HepG2 (cell line): Measurements from ENCODE around the gene CDC20B. TPM values are rescaled to one million over a fixed set of nuclear protein-coding genes. Genes with fewer than 3 reads are reported as not detected.

ENCODE experiments used
- ATAC-seq: fragments of 200-7000 bp; cut with Tn5 transposase; 3 replicates; pipeline ENCODE4 v1.9.1; 2020; ENCODE audit warnings: mild to moderate bottlenecking, moderate library complexity
- BruUV-seq: library from RNA; stranded (reverse); fragments of 400-500 nt; replicated peaks from 2 replicates; lab custom pipeline; 2021; lab: Mats Ljungman, UMichigan
- CTCF ChIA-PET: fragments of 300-600 bp; formaldehyde crosslinking; extraction: SDS; loops from one replicate; lab custom pipeline; 2021; ENCODE audit warnings: low total read pairs, inconsistent platforms, low intra/inter-chr PET ratio; lab: Yijun Ruan, JAX
- POLR2A ChIA-PET: fragments of 350-600 bp; sonication (Branson Sonifier 250); formaldehyde crosslinking; loops from one replicate; lab custom pipeline; 2020; ENCODE audit warnings: antibody characterized with exemption, inconsistent platforms; lab: Yijun Ruan, JAX
- DNase-seq: peaks from one replicate; pipeline ENCODE4 v3.0.0-alpha.2; 2015; ENCODE audit warnings: low spot score
- FAIRE-seq: peaks from 3 replicates; lab custom pipeline; 2011; peaks lifted over from hg19 to GRCh38; lab: Jason Lieb, UNC
- H2AFZ ChIP-seq: one replicate; pipeline ENCODE4 v1.6.1; 2011; ENCODE audit warnings: low read length, inconsistent platforms
- H3K27ac ChIP-seq: fragments of 300-600 bp; 3 replicates; pipeline ENCODE4 v1.8.0; 2011; ENCODE audit warnings: mixed run types, mild to moderate bottlenecking, mixed read lengths, low read length, inconsistent platforms; ENCODE audit not compliant: insufficient read depth; ENCODE audit errors: extremely low read length
- H3K27me3 ChIP-seq, 2 experiments: fragments of 200-600 bp in 1 of 2; 2 replicates in 1 of 2; 3 replicates in 1 of 2; pipeline versions ENCODE4 v1.6.0 to v1.8.0; 2011; ENCODE audit warnings: low read length in 2 of 2, mild to moderate bottlenecking in 2 of 2, moderate library complexity in 2 of 2, inconsistent platforms in 1 of 2; ENCODE audit not compliant: insufficient read depth in 2 of 2, control insufficient read depth in 1 of 2
- H3K36me3 ChIP-seq, 2 experiments: fragments of 200-600 bp in 1 of 2; replicated peaks in 1 of 2; 2 replicates in 1 of 2; 3 replicates in 1 of 2; pipeline versions ENCODE4 v1.5.1 to v1.8.0; 2011; ENCODE audit warnings: low read length in 2 of 2, inconsistent platforms in 1 of 2; ENCODE audit not compliant: insufficient read depth in 2 of 2, control insufficient read depth in 1 of 2
- H3K4me1 ChIP-seq: 2 replicates; pipeline ENCODE4 v1.5.1; 2012; ENCODE audit warnings: low read length, inconsistent platforms; ENCODE audit not compliant: insufficient read depth
- H3K4me2 ChIP-seq: 2 replicates; pipeline ENCODE4 v1.6.0; 2011; ENCODE audit warnings: low read depth, low read length, inconsistent platforms
- H3K4me3 ChIP-seq, 3 experiments: fragments of 200-600 bp in 1 of 3; sonication (generic), shearing (Covaris generic) in 1 of 3; replicated peaks in 1 of 3; 2 replicates each; pipeline ENCODE4 v1.5.1; 2011 to 2016; ENCODE audit warnings: low read length in 3 of 3, inconsistent platforms in 2 of 3, low read depth in 2 of 3, mild to moderate bottlenecking in 2 of 3, control low read depth in 1 of 3, mixed read lengths in 1 of 3; ENCODE audit not compliant: insufficient read depth in 1 of 3
- H3K79me2 ChIP-seq: one replicate; pipeline ENCODE4 v1.6.1; 2011; ENCODE audit warnings: low read length, inconsistent platforms; ENCODE audit not compliant: insufficient read depth
- H3K9ac ChIP-seq: 2 replicates; pipeline ENCODE4 v1.6.0; 2011; ENCODE audit warnings: mild to moderate bottlenecking, low read depth, low read length, inconsistent platforms; ENCODE audit not compliant: insufficient read depth
- H3K9me3 ChIP-seq: 2 replicates; pipeline ENCODE4 v1.5.1; 2012; ENCODE audit warnings: mild to moderate bottlenecking, low read length
- H4K20me1 ChIP-seq: 2 replicates; pipeline ENCODE4 v1.6.0; 2011; ENCODE audit warnings: inconsistent platforms, mild to moderate bottlenecking, low read length, moderate library complexity; ENCODE audit not compliant: insufficient read depth
- ERF ChIP-seq: IDR thresholded peaks from 2 replicates; pipeline ENCODE4 v1.6.1; 2018; ENCODE audit warnings: missing biosample characterization, missing genetic modification reagents
- HNF4A ChIP-seq: sonication (generic); formaldehyde crosslinking; IDR thresholded peaks from 2 replicates; pipeline ENCODE4 v1.4.0; 2020; ENCODE audit warnings: missing genetic modification reagents
- HNF4G ChIP-seq, 2 experiments: sonication (generic) in 1 of 2; formaldehyde crosslinking in 1 of 2; IDR thresholded peaks; 2 replicates each; pipeline versions ENCODE4 v1.4.0 to v1.6.1; 2011 to 2020; ENCODE audit warnings: borderline replicate concordance in 2 of 2, low read depth in 2 of 2, mild to moderate bottlenecking in 2 of 2, low read length in 1 of 2, missing genetic modification reagents in 1 of 2, moderate library complexity in 1 of 2
- KLF16 ChIP-seq, 2 experiments: sonication (generic) in 1 of 2; formaldehyde crosslinking in 1 of 2; IDR thresholded peaks; 2 replicates each; pipeline versions ENCODE4 v1.6.1 to v1.8.0; 2016 to 2023; ENCODE audit warnings: missing genetic modification reagents in 2 of 2, missing compliant biosample characterization in 1 of 2
- TOE1 ChIP-seq: sonication (generic); formaldehyde crosslinking; IDR thresholded peaks from 2 replicates; pipeline ENCODE4 v1.4.0; 2020; ENCODE audit warnings: mild to moderate bottlenecking, missing genetic modification reagents
- ZNF549 ChIP-seq: sonication (generic); formaldehyde crosslinking; IDR thresholded peaks from 2 replicates; pipeline ENCODE4 v1.5.0; 2020; ENCODE audit warnings: missing genetic modification reagents
- WGBS: methylation state at CpG from one replicate; pipeline ENCODE4 v1.1.6; 2017; ENCODE audit warnings: low lambda C conversion rate; 5-methylcytosine and 5-hydroxymethylcytosine counted together
- in situ Hi-C: cut with HindIII; loops from 2 replicates; pipeline ENCODE4 v1.10.0; 2017; ENCODE audit warnings: low pct_unique_long_range_greater_than_20kb; ENCODE audit not compliant: extremely low pct_ligation_motif_present
- intact Hi-C: fragments of 100-400 bp; cut with micrococcal nuclease; formaldehyde crosslinking; loops from one replicate; pipeline ENCODE4 v1.10.0; 2022; ENCODE audit not compliant: unreplicated experiment
- polyA plus RNA-seq, 8 experiments: library from polyadenylated mRNA; depleted of rRNA in 3 of 8; stranded (reverse) in 7 of 8; unstranded in 1 of 8; fragments of >200 nt; fragmentation: Illumina TruSeq in 4 of 8; extraction: Trizol in 4 of 8; gene quantifications; 2 replicates each; pipeline versions ENCODE4 v1.2.1 to v1.2.3, GENCODE V29; 2011 to 2016; ENCODE audit warnings: low read depth in 4 of 8, missing spikeins in 1 of 8, mixed read lengths in 1 of 8; ENCODE audit not compliant: insufficient read depth in 1 of 8
- total RNA-seq, 5 experiments: library from RNA; depleted of rRNA; stranded (reverse); fragments of >200 nt; fragmentation: Illumina TruSeq; extraction: Trizol; gene quantifications; 2 replicates each; pipeline ENCODE4 v1.2.3, GENCODE V29; 2016; ENCODE audit warnings: low read depth in 1 of 5
- TF ChIP-seq, protein P1 (sequence below): IDR thresholded peaks from 2 replicates; pipeline ENCODE4 v1.6.1; 2016; ENCODE audit warnings: missing compliant biosample characterization, missing genetic modification reagents, borderline replicate concordance

Gene CDC20B
- total and polyA plus RNA-seq, 2 of the 13 experiments (the other 11 are each of a cell fraction or from before 2014, with no cell fraction given): not detected

GRCh38 chr5:55143624-55144023 lies 29.4 kb downstream of the CDC20B start:
- DNase-seq (peak; percentile 9), FAIRE-seq (no peak), ATAC-seq (peak; percentile 94)
- H3K9ac ChIP-seq: no peak overlapping the region
- no peaks in the 10 kb centered on the region for H3K79me2 ChIP-seq
- intact Hi-C loops (loop anchor here (10.0 kb wide), 1 partner anchor 629 kb away; the partner anchor contains the start of gene SNX18), in situ Hi-C loops (loop anchor here (10.0 kb wide), 1 partner anchor 199 kb away; no protein-coding TSS in a partner anchor)
- no peak overlapping the region for H2AFZ ChIP-seq
- H3K4me2 ChIP-seq: no peak overlapping the region
- 0 out of 5 replicates have a peak, but pooled peaks cover 0 to 1% of the 10 kb centered on the region in 2 experiments for H3K27me3 ChIP-seq
- no TSS peak for BruUV-seq
- CTCF ChIA-PET: no interaction called here
- POLR2A ChIA-PET: no interaction called here
- 2% methylated on average over 4 of the region's 4 CpGs for WGBS
- no peak overlapping the region for H3K4me3 ChIP-seq
- no peaks in the 10 kb centered on the region for H4K20me1 ChIP-seq
- no peaks in the 10 kb centered on the region for H3K36me3 ChIP-seq
- H3K4me1 ChIP-seq: no peaks in the 10 kb centered on the region
- no peaks in the 10 kb centered on the region for H3K9me3 ChIP-seq
- H3K27ac ChIP-seq: no peak overlapping the region
- TF ChIP-seq TOE1 (CRISPR knock-in tag) (no peak), ZNF549 (CRISPR knock-in tag) (0 out of 2 replicates have a peak, but pooled peaks have one; percentile 47), HNF4G (IDR thresholded peaks at IDR 0.05; ENCODE audit: borderline replicate concordance, low read depth, low read length) (peak; percentile 38), HNF4G (CRISPR knock-in tag; IDR thresholded peaks at IDR 0.05; ENCODE audit: borderline replicate concordance, low read depth) (no peak; the same call in 1 of the 2 replicates), KLF16 (CRISPR knock-in tag; IDR thresholded peaks at IDR 0.05) (no peak), ERF (CRISPR knock-in tag) (no peak), HNF4A (peak; percentile 67)
- TF ChIP-seq, protein P1, sequence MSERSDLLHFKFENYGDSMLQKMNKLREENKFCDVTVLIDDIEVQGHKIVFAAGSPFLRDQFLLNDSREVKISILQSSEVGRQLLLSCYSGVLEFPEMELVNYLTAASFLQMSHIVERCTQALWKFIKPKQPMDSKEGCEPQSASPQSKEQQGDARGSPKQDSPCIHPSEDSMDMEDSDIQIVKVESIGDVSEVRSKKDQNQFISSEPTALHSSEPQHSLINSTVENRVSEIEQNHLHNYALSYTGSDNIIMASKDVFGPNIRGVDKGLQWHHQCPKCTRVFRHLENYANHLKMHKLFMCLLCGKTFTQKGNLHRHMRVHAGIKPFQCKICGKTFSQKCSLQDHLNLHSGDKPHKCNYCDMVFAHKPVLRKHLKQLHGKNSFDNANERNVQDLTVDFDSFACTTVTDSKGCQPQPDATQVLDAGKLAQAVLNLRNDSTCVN (CRISPR knock-in tag): peak; percentile 50; the same call in 1 of the 2 replicates
